Stimulated activated CD8-positive, alpha-beta memory T cell treated with anti-CD3 and anti-CD28 coated beads, Interleukin-2, amount 100 ng/mL, for 1 hour (primary cell): ENCODE measurements around the gene AGBL2.
"Not testable (repeated sequence)": the region's sequence is repeated elsewhere in the genome, so short reads cannot be mapped to it uniquely, and the experiment has no call there.

Source experiments
- DNase-seq, 2 donors: peaks; one replicate each; pipeline ENCODE4 v3.0.0-alpha.2; 2020; ENCODE audit warnings: low read depth in 2 of 2

Gene AGBL2

GRCh38 chr11:47689480-47689879, 25.7 kb downstream of the AGBL2 start:
- DNase-seq: no peak

- no peak for DNase-seq
Observed at GRCh38 chr11:47688991-47689390, 26.2 kb downstream of the AGBL2 start.

GRCh38 chr11:47688111-47688510, 27.1 kb downstream of the AGBL2 start:
- no peak for DNase-seq

GRCh38 chr11:47686704-47687103, 28.5 kb downstream of the AGBL2 start:
- DNase-seq: not testable (repeated sequence)

GRCh38 chr11:47686151-47686550, 29.0 kb downstream of the AGBL2 start:
- DNase-seq: no peak

GRCh38 chr11:47675851-47676250, 39.3 kb downstream of the AGBL2 start:
- no peak for DNase-seq

GRCh38 chr11:47672283-47672730, 42.9 kb downstream of the AGBL2 start:
- no peak for DNase-seq

- DNase-seq: no peak
Observed at GRCh38 chr11:47669856-47670255, 45.3 kb downstream of the AGBL2 start.

GRCh38 chr11:47668665-47669064, 46.5 kb downstream of the AGBL2 start:
- no peak for DNase-seq

GRCh38 chr11:47667555-47667954, 47.6 kb downstream of the AGBL2 start:
- no peak for DNase-seq

GRCh38 chr11:47667135-47667534, 48.0 kb downstream of the AGBL2 start:
- no peak for DNase-seq

GRCh38 chr11:47664936-47665335, 50.2 kb downstream of the AGBL2 start:
- not testable (repeated sequence) for DNase-seq

GRCh38 chr11:47661245-47661644, 53.9 kb downstream of the AGBL2 start:
- no peak for DNase-seq

- no peak for DNase-seq
Observed at GRCh38 chr11:47659276-47659675, 55.9 kb downstream of the AGBL2 start.

- no peak for DNase-seq
Observed at GRCh38 chr11:47656260-47656885, 58.8 kb downstream of the AGBL2 start.

- no peak for DNase-seq
Observed at GRCh38 chr11:47651818-47652469, 63.2 kb downstream of the AGBL2 start.

- DNase-seq: no peak
Observed at GRCh38 chr11:47649276-47649675, 65.9 kb downstream of the AGBL2 start.

- DNase-seq: no peak
Observed at GRCh38 chr11:47646019-47646418, 69.2 kb downstream of the AGBL2 start.

GRCh38 chr11:47645500-47645899, 69.7 kb downstream of the AGBL2 start:
- no peak for DNase-seq

- DNase-seq: peak; percentile 92 to 95
Observed at GRCh38 chr11:47642099-47642855, 72.9 kb downstream of the AGBL2 start, which contains the start of gene MTCH2. Gene MTCH2 (minus strand): TSS chr11:47642559. CDS start chr11:47642465, 94 bp downstream.

GRCh38 chr11:47641600-47642098, 73.5 kb downstream of the AGBL2 start:
- DNase-seq: no peak

- DNase-seq: not testable (repeated sequence)
Observed at GRCh38 chr11:47640506-47640905, 74.7 kb downstream of the AGBL2 start.
